SKM-1 treated with dmso at 0.1 percent for 144 hours (cell line): ENCODE measurements around the gene CDV3.

Source experiments
- DNase-seq: peaks from one replicate; lab custom pipeline; 2025; ENCODE audit not compliant: unreplicated experiment; lab: John Stamatoyannopoulos, UW

The CDV3 gene

GRCh38 chr3:133568294-133569014 lies 5.0 kb upstream of the CDV3 start:
- DNase-seq: no peak

- DNase-seq: no peak
Measured at GRCh38 chr3:133570139-133570936, 3.1 kb upstream of the CDV3 start.

- no peak for DNase-seq
Measured at GRCh38 chr3:133570937-133571320, 2.6 kb upstream of the CDV3 start.

- DNase-seq: no peak
Measured at GRCh38 chr3:133572158-133573053, 1.1 kb upstream of the CDV3 start.

GRCh38 chr3:133573054-133573628 lies 345 bp upstream of the CDV3 start:
- no peak for DNase-seq

- DNase-seq: no peak
Measured at GRCh38 chr3:133574260-133574881, 885 bp downstream of the CDV3 start.

- DNase-seq: no peak
Measured at GRCh38 chr3:133575086-133575485, 1.6 kb downstream of the CDV3 start.

GRCh38 chr3:133576169-133576568 lies 2.7 kb downstream of the CDV3 start:
- no peak for DNase-seq

- DNase-seq: no peak
Measured at GRCh38 chr3:133578548-133579191, 5.2 kb downstream of the CDV3 start.

GRCh38 chr3:133583396-133583795 lies 9.9 kb downstream of the CDV3 start:
- no peak for DNase-seq

GRCh38 chr3:133588035-133588434 lies 14.5 kb downstream of the CDV3 start:
- no peak for DNase-seq

- no peak for DNase-seq
Measured at GRCh38 chr3:133588784-133589465, 15.4 kb downstream of the CDV3 start.

GRCh38 chr3:133589503-133589902 lies 16.0 kb downstream of the CDV3 start:
- no peak for DNase-seq

GRCh38 chr3:133591271-133591742 lies 17.8 kb downstream of the CDV3 start:
- no peak for DNase-seq

GRCh38 chr3:133592843-133593242 lies 19.4 kb downstream of the CDV3 start:
- DNase-seq: no peak

- no peak for DNase-seq
Measured at GRCh38 chr3:133593243-133593642, 19.8 kb downstream of the CDV3 start.

GRCh38 chr3:133595341-133595740 lies 21.9 kb downstream of the CDV3 start:
- no peak for DNase-seq

- no peak for DNase-seq
Measured at GRCh38 chr3:133598405-133598804, 24.9 kb downstream of the CDV3 start.

- no peak for DNase-seq
Measured at GRCh38 chr3:133599280-133599679, 25.8 kb downstream of the CDV3 start.
